Neural progenitor cell (in vitro differentiated cells): Measurements from ENCODE around the gene MAFB.

ENCODE experiments used
- EZH2phosphoT487 ChIP-seq: fragments of 200-600 bp; sonication (generic); IDR thresholded peaks from 2 replicates; pipeline ENCODE4 v1.6.1; 2017; ENCODE audit warnings: antibody characterized with exemption
- TF ChIP-seq, protein P1 (sequence below): fragments of 200-600 bp; sonication (generic); IDR thresholded peaks from 2 replicates; pipeline ENCODE4 v1.5.1; 2017; ENCODE audit warnings: antibody characterized with exemption, mild to moderate bottlenecking

DNA sequence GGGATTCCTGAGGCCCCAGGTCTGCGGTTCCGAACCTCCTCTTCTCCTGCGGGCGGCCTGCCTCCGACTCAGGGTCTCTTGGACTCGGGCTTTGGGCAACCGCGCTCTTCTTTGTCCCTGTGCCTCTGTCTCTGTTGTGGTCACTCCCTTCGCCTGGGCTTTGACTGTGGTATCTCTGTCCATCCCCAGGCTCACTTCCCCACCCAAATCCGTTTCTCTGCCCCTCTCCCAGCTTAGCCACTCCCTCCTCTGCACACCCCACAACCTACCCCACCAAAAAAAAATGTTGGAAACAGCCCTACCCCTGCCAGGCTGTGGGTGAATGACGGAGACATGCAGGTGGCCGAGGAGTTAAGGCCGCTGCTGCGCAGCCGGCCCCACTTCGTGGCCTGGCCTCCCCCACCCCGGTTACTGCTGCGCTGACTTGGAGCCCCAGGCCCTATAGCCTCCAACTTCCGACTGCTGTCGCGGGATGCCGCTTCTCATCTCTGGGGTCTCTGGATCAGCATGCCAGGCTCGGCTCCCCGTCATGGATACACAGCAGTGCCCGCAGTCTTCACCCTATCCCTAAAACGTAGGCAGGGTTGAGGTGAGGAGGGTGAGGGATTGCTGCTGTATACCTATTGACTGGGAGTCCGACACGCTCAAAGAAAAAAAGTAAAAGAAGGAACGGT is 2.7 kb upstream of the MAFB start:
- TF ChIP-seq, protein P1, sequence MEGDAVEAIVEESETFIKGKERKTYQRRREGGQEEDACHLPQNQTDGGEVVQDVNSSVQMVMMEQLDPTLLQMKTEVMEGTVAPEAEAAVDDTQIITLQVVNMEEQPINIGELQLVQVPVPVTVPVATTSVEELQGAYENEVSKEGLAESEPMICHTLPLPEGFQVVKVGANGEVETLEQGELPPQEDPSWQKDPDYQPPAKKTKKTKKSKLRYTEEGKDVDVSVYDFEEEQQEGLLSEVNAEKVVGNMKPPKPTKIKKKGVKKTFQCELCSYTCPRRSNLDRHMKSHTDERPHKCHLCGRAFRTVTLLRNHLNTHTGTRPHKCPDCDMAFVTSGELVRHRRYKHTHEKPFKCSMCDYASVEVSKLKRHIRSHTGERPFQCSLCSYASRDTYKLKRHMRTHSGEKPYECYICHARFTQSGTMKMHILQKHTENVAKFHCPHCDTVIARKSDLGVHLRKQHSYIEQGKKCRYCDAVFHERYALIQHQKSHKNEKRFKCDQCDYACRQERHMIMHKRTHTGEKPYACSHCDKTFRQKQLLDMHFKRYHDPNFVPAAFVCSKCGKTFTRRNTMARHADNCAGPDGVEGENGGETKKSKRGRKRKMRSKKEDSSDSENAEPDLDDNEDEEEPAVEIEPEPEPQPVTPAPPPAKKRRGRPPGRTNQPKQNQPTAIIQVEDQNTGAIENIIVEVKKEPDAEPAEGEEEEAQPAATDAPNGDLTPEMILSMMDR, result no peak
- no peak for TF ChIP-seq EZH2phosphoT487
